ENCODE data around the gene MED26.

Gene MED26, protein sequence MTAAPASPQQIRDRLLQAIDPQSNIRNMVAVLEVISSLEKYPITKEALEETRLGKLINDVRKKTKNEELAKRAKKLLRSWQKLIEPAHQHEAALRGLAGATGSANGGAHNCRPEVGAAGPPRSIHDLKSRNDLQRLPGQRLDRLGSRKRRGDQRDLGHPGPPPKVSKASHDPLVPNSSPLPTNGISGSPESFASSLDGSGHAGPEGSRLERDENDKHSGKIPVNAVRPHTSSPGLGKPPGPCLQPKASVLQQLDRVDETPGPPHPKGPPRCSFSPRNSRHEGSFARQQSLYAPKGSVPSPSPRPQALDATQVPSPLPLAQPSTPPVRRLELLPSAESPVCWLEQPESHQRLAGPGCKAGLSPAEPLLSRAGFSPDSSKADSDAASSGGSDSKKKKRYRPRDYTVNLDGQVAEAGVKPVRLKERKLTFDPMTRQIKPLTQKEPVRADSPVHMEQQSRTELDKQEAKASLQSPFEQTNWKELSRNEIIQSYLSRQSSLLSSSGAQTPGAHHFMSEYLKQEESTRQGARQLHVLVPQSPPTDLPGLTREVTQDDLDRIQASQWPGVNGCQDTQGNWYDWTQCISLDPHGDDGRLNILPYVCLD

DNA sequence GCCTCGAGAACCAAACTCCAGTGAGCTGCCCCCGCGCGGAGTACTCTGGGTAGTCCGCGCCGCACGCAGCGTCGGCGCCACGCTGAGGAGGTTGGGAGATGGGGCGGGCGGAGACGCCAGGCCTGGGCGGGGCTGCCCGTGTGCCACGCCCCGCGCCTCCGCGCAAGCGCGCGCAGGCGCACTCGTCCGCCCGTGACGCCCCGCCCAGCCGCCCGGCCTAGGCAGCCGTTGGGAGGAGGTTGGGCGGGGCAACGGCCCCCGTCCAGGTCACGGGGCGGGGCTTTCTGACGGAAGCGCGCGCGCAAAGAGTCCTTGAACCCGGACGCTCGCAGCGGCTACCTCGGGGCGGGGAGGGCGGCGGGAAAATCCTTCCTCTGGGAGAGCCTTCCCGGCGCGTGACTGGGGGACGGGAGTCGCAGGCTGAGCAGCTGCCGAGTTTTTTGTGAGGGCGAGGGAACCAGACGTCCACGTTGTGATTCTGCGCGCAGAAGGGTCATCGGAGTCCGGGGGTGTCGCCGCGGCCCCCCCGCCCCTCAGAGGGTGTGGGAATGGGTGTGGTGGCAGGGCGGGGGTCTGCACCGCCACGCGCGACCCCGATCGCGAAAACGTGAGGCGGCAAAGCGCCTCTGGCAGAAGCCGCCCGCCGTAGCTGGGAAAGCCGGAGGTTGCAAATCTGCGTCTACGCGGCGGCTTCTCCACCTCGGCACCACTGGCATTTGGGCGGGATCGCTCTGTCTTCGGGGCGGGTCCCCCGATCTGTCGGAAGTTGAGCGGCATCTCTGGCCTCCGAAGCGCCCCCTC is at the start of gene MED26:
Gene MED26, minus strand, starts transcription at position 22 of the 801 bp plus-strand sequence. CDS start 261 bp downstream, outside the sequence.
- Histone ChIP-seq H3K36me3 (ENCODE audit: control insufficient read depth in 2 of 2, insufficient read depth in 1 of 2, low read length in 2 of 2) (peaks cover 7 to 39% of the 10 kb centered on the region in 2 experiments; a peak in 2 of 3 replicates), H3K9me3 (ENCODE audit: control insufficient read depth, insufficient read depth, low read depth, low read length) (no peaks in the 10 kb centered on the region), H3K4me3 (ENCODE audit: low read depth, low read length) (peak within 1 kb of the TSS; percentile 89), H3K4me1 (ENCODE audit: control insufficient read depth, insufficient read depth, low read length) (no peaks in the 10 kb centered on the region), H3K27ac (ENCODE audit: extremely low read depth, low read depth, low read length) (peak within 1 kb of the TSS; percentile 92)
- CTCF ChIA-PET: interaction anchor here (0.6 kb wide), 3 partner anchors 12 to 429 kb away, joined by 3 read pairs; no protein-coding TSS in a partner anchor
- POLR2A ChIA-PET: interaction anchor here (0.6 to 3.1 kb wide), 19 partner anchors 10 to 519 kb away, joined by 3 to 20 read pairs (median 6); partner anchors contain the start of genes C19orf44, CALR3, SLC35E1 and SMIM7
- TF ChIP-seq SALL2 (tag by site-specific recombination; IDR thresholded peaks at IDR 0.05; ENCODE audit: borderline replicate concordance): no peak
- TF ChIP-seq, protein P1, sequence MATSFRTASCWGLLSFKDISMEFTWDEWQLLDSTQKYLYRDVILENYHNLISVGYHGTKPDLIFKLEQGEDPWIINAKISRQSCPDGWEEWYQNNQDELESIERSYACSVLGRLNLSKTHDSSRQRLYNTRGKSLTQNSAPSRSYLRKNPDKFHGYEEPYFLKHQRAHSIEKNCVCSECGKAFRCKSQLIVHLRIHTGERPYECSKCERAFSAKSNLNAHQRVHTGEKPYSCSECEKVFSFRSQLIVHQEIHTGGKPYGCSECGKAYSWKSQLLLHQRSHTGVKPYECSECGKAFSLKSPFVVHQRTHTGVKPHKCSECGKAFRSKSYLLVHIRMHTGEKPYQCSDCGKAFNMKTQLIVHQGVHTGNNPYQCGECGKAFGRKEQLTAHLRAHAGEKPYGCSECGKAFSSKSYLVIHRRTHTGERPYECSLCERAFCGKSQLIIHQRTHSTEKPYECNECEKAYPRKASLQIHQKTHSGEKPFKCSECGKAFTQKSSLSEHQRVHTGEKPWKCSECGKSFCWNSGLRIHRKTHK (tag by site-specific recombination; IDR thresholded peaks at IDR 0.05): no peak
- TF ChIP-seq FEZF1 (tag by site-specific recombination; IDR thresholded peaks at IDR 0.05): no peak
- TF ChIP-seq, protein P2, sequence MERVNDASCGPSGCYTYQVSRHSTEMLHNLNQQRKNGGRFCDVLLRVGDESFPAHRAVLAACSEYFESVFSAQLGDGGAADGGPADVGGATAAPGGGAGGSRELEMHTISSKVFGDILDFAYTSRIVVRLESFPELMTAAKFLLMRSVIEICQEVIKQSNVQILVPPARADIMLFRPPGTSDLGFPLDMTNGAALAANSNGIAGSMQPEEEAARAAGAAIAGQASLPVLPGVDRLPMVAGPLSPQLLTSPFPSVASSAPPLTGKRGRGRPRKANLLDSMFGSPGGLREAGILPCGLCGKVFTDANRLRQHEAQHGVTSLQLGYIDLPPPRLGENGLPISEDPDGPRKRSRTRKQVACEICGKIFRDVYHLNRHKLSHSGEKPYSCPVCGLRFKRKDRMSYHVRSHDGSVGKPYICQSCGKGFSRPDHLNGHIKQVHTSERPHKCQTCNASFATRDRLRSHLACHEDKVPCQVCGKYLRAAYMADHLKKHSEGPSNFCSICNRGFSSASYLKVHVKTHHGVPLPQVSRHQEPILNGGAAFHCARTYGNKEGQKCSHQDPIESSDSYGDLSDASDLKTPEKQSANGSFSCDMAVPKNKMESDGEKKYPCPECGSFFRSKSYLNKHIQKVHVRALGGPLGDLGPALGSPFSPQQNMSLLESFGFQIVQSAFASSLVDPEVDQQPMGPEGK (tag by site-specific recombination; IDR thresholded peaks at IDR 0.05): peak; percentile 97
- no peak for TF ChIP-seq ZNF416 (tag by site-specific recombination; IDR thresholded peaks at IDR 0.05)
- TF ChIP-seq MZF1 (tag by site-specific recombination; IDR thresholded peaks at IDR 0.05; ENCODE audit: borderline replicate concordance): no peak
- TF ChIP-seq WT1 (tag by site-specific recombination; IDR thresholded peaks at IDR 0.05): peak; percentile 77
- TF ChIP-seq YY1 (tag by site-specific recombination; IDR thresholded peaks at IDR 0.05): peak; percentile 38; the same call in 1 of the 2 replicates
- TF ChIP-seq ZBTB17 (tag by site-specific recombination; IDR thresholded peaks at IDR 0.05): peak; percentile 88
- TF ChIP-seq ZSCAN4 (tag by site-specific recombination; IDR thresholded peaks at IDR 0.05): no peak
- TF ChIP-seq, protein P3, sequence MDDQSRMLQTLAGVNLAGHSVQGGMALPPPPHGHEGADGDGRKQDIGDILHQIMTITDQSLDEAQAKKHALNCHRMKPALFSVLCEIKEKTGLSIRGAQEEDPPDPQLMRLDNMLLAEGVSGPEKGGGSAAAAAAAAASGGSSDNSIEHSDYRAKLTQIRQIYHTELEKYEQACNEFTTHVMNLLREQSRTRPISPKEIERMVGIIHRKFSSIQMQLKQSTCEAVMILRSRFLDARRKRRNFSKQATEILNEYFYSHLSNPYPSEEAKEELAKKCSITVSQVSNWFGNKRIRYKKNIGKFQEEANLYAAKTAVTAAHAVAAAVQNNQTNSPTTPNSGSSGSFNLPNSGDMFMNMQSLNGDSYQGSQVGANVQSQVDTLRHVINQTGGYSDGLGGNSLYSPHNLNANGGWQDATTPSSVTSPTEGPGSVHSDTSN (CRISPR knock-in tag; IDR thresholded peaks at IDR 0.05): peak; percentile 56; the same call in 1 of the 2 replicates
- no peak for TF ChIP-seq ZNF311 (tag by site-specific recombination; IDR thresholded peaks at IDR 0.05; ENCODE audit: borderline replicate concordance)
- TF ChIP-seq, protein P4, sequence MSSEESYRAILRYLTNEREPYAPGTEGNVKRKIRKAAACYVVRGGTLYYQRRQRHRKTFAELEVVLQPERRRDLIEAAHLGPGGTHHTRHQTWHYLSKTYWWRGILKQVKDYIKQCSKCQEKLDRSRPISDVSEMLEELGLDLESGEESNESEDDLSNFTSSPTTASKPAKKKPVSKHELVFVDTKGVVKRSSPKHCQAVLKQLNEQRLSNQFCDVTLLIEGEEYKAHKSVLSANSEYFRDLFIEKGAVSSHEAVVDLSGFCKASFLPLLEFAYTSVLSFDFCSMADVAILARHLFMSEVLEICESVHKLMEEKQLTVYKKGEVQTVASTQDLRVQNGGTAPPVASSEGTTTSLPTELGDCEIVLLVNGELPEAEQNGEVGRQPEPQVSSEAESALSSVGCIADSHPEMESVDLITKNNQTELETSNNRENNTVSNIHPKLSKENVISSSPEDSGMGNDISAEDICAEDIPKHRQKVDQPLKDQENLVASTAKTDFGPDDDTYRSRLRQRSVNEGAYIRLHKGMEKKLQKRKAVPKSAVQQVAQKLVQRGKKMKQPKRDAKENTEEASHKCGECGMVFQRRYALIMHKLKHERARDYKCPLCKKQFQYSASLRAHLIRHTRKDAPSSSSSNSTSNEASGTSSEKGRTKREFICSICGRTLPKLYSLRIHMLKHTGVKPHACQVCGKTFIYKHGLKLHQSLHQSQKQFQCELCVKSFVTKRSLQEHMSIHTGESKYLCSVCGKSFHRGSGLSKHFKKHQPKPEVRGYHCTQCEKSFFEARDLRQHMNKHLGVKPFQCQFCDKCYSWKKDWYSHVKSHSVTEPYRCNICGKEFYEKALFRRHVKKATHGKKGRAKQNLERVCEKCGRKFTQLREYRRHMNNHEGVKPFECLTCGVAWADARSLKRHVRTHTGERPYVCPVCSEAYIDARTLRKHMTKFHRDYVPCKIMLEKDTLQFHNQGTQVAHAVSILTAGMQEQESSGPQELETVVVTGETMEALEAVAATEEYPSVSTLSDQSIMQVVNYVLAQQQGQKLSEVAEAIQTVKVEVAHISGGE (tag by site-specific recombination; conservative IDR thresholded peaks at IDR 0.05; ENCODE audit: low read depth): peak; percentile 83
- TF ChIP-seq, protein P5, sequence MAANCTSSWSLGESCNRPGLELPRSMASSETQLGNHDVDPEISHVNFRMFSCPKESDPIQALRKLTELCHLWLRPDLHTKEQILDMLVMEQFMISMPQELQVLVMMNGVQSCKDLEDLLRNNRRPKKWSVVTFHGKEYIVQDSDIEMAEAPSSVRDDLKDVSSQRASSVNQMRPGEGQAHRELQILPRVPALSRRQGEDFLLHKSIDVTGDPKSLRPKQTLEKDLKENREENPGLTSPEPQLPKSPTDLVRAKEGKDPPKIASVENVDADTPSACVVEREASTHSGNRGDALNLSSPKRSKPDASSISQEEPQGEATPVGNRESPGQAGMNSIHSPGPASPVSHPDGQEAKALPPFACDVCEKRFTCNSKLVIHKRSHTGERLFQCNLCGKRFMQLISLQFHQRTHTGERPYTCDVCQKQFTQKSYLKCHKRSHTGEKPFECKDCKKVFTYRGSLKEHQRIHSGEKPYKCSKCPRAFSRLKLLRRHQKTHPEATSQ (tag by site-specific recombination; IDR thresholded peaks at IDR 0.05): peak; percentile 86
- TF ChIP-seq ZNF239 (tag by site-specific recombination; IDR thresholded peaks at IDR 0.05): 0 out of 2 replicates have a peak, but pooled peaks have one; percentile 37
- peak; percentile 90 for TF ChIP-seq ZNF335 (tag by site-specific recombination; conservative IDR thresholded peaks at IDR 0.05)
- TF ChIP-seq PRDM6 (tag by site-specific recombination; IDR thresholded peaks at IDR 0.05): no peak
- no peak for TF ChIP-seq ZNF624 (tag by site-specific recombination; IDR thresholded peaks at IDR 0.05)
- no peak for TF ChIP-seq ZNF426 (tag by site-specific recombination; IDR thresholded peaks at IDR 0.05)
- TF ChIP-seq ZBTB7A (tag by site-specific recombination; IDR thresholded peaks at IDR 0.05; ENCODE audit: low read depth): peak; percentile 96
- no peak for TF ChIP-seq ZNF48 (tag by site-specific recombination; IDR thresholded peaks at IDR 0.05)

All from HEK293 (cell line).